Neural crest cell (in vitro differentiated cells): ENCODE data around the gene SYCP2L. TPM values are rescaled to one million over a fixed set of nuclear protein-coding genes. Genes with fewer than 3 reads are reported as not detected.

Source experiments
- DNase-seq: peaks from one replicate; pipeline ENCODE4 v3.0.0; 2021; ENCODE audit warnings: low read depth, mixed read lengths, low spot score
- H3K27ac Mint-ChIP-seq: one replicate; pipeline ENCODE4 v1.8.0; 2021; ENCODE audit warnings: mild to moderate bottlenecking, mixed read lengths; ENCODE audit not compliant: unreplicated experiment
- H3K27me3 Mint-ChIP-seq: 2 replicates; pipeline ENCODE4 v1.8.0; 2021; ENCODE audit warnings: low read depth, mild to moderate bottlenecking, mixed read lengths
- H3K36me3 Mint-ChIP-seq: 2 replicates; pipeline ENCODE4 v1.8.0; 2021; ENCODE audit warnings: low read depth, mild to moderate bottlenecking, mixed read lengths
- H3K4me1 Mint-ChIP-seq: 2 replicates; pipeline ENCODE4 v1.8.0; 2021; ENCODE audit warnings: mixed read lengths
- H3K4me3 Mint-ChIP-seq: one replicate; pipeline ENCODE4 v1.8.0; 2021; ENCODE audit warnings: mild to moderate bottlenecking, mixed read lengths
- H3K9me3 Mint-ChIP-seq: 2 replicates; pipeline ENCODE4 v1.8.0; 2021; ENCODE audit warnings: mixed read lengths
- total RNA-seq: library from RNA; stranded (reverse); gene quantifications from 2 replicates; pipeline ENCODE4 v1.2.1, GENCODE V29; 2021
- TF ChIP-seq, protein P1 (sequence below): fragments of 200-600 bp; sonication (generic); conservative IDR thresholded peaks from 2 replicates; pipeline ENCODE4 v1.5.0; 2021; ENCODE audit warnings: antibody characterized with exemption, mild to moderate bottlenecking

SYCP2L gene
- total RNA-seq, 1 donor from 2014 or later, result 5.6 TPM

- Mint-ChIP-seq H3K27me3 (no peaks in the 10 kb centered on the region), H3K4me1 (peaks cover 11% of the 10 kb centered on the region), H3K36me3 (peaks cover 19% of the 10 kb centered on the region), H3K4me3 (no peak overlapping the region), H3K27ac (no peak overlapping the region), H3K9me3 (no peaks in the 10 kb centered on the region)
- DNase-seq, result no peak
- TF ChIP-seq, protein P1, sequence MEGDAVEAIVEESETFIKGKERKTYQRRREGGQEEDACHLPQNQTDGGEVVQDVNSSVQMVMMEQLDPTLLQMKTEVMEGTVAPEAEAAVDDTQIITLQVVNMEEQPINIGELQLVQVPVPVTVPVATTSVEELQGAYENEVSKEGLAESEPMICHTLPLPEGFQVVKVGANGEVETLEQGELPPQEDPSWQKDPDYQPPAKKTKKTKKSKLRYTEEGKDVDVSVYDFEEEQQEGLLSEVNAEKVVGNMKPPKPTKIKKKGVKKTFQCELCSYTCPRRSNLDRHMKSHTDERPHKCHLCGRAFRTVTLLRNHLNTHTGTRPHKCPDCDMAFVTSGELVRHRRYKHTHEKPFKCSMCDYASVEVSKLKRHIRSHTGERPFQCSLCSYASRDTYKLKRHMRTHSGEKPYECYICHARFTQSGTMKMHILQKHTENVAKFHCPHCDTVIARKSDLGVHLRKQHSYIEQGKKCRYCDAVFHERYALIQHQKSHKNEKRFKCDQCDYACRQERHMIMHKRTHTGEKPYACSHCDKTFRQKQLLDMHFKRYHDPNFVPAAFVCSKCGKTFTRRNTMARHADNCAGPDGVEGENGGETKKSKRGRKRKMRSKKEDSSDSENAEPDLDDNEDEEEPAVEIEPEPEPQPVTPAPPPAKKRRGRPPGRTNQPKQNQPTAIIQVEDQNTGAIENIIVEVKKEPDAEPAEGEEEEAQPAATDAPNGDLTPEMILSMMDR, result no peak
These were observed 102.7 kb downstream of the SYCP2L start for GRCh38 chr6:10989587-10989986.

- TF ChIP-seq, protein P1, result no peak
- DNase-seq, result no peak
- Mint-ChIP-seq H3K9me3 (no peaks in the 10 kb centered on the region), H3K27me3 (no peaks in the 10 kb centered on the region), H3K27ac (no peak overlapping the region), H3K4me1 (peaks cover 23% of the 10 kb centered on the region), H3K4me3 (no peak overlapping the region), H3K36me3 (peaks cover 20% of the 10 kb centered on the region)
These were observed 104.3 kb downstream of the SYCP2L start for GRCh38 chr6:10991115-10991514.

- H3K9me3 Mint-ChIP-seq, result no peaks in the 10 kb centered on the region
- DNase-seq, result no peak
- H3K27ac Mint-ChIP-seq, result no peak overlapping the region
- H3K27me3 Mint-ChIP-seq, result no peaks in the 10 kb centered on the region
- TF ChIP-seq, protein P1, result no peak
- H3K4me3 Mint-ChIP-seq, result no peak overlapping the region
- peaks cover 9% of the 10 kb centered on the region for H3K36me3 Mint-ChIP-seq
- peaks cover 23% of the 10 kb centered on the region for H3K4me1 Mint-ChIP-seq
These were observed 107.0 kb downstream of the SYCP2L start for GRCh38 chr6:10993896-10994295.

DNA sequence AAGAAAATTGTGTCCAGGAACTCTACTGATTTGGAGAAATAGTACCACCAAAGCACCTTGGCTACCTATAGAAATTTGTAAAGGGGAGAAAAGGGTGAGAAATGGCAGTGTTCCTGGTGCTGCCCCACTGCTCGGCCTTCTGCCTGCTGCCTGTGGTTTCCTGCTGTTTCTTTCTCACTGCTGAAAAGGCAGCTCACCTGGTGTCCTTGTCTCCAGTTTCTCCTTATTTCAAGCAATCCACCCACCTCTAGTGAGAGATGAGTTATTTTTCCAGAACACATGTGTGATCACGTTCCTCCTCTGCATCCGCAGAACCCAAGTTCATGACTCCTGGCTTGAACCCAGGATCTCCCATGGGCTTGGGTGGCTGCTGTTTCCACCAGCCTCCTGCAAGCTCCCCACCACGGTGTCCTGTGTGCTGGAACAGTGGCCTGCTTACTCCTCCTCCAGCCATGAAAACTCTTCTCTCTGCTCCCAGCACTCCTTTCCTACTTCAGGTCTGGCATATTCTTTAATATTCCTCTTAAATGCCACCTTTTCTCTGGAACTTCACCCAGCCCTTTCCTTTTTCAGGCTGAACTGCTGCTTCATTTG, 108.4 kb downstream of the SYCP2L start:
- no peak overlapping the region for H3K4me3 Mint-ChIP-seq
- H3K9me3 Mint-ChIP-seq, result no peaks in the 10 kb centered on the region
- peaks cover 22% of the 10 kb centered on the region for H3K4me1 Mint-ChIP-seq
- DNase-seq, result no peak
- H3K27me3 Mint-ChIP-seq, result no peaks in the 10 kb centered on the region
- H3K36me3 Mint-ChIP-seq, result peaks cover 11% of the 10 kb centered on the region
- TF ChIP-seq, protein P1, result no peak
- no peak overlapping the region for H3K27ac Mint-ChIP-seq

DNA sequence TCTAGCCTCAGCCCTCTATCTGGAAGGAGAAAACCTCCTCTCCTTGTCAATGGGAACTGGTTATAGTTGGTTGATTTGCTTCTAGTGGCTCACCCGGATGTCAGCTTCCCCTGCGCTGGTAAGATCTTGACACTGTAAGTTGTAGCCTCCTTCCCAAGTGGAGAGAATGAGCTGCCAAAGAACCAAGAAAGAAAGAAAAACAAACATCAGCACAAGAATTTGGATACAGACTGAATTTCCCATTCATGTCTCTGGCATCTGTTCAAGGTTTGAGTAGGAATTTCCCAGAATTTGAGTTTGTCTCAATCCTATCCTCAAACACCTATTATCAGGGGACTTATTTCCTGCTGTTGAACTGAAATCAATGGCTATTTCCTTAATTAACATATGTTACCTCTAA, 113.1 kb downstream of the SYCP2L start:
- no peaks in the 10 kb centered on the region for H3K27me3 Mint-ChIP-seq
- no peaks in the 10 kb centered on the region for H3K9me3 Mint-ChIP-seq
- DNase-seq, result no peak
- peaks cover 10% of the 10 kb centered on the region for H3K36me3 Mint-ChIP-seq
- H3K4me1 Mint-ChIP-seq, result peaks cover 8% of the 10 kb centered on the region
- H3K4me3 Mint-ChIP-seq, result no peak overlapping the region
- no peak overlapping the region for H3K27ac Mint-ChIP-seq
- TF ChIP-seq, protein P1, result no peak
